Amniotic epithelial cell (primary cell): ENCODE results near the gene IL19.
"Not testable (repeated sequence)": the region's sequence is repeated elsewhere in the genome, so short reads cannot be mapped to it uniquely, and the experiment has no call there.

Source experiments
- DNase-seq: peaks from one replicate; pipeline ENCODE4 v3.0.0-alpha.2; 2010; ENCODE audit warnings: low read depth

Gene IL19

GRCh38 chr1:206741142-206741701 is 29.4 kb upstream of the IL19 start:
- DNase-seq, result no peak

DNA sequence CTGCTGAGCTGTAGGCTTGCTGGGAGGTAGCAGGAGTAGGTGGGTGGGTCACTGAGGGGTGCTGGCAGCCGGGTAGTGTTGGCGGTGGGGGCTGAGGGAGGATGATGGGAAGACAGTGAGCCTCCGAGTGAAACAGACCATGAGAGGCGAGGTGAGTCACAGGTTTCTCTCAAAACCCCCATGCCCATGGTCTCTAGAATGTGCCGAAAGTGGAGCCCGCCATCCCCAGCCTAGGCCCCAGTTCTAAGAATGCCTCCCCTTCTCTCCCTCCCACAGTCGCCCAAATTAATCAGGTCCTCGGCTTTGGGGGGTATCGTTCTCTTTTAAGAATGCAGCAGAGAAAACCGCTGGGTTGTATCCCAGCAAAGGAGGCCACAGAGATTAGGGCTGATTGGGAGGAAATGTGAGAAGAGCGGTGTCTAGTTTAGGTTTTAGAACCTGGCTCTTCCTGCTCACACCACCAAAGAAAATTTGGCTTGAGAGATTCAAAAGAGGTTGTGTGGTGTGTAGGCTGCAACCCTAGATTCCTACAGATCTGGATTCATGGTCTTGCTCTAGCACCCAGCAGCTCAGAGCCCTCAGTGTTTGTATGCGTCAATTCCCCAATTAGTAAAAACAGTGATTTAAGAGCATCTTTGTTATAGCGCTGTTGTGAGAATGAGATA is 27.7 kb upstream of the IL19 start:
- DNase-seq, result no peak

- DNase-seq, result peak; percentile 28
These were observed 25.9 kb upstream of the IL19 start for GRCh38 chr1:206744683-206745082.

GRCh38 chr1:206745301-206745700 is 25.3 kb upstream of the IL19 start:
- DNase-seq, result no peak

- no peak for DNase-seq
These were observed 22.1 kb upstream of the IL19 start for GRCh38 chr1:206748348-206749030.

DNA sequence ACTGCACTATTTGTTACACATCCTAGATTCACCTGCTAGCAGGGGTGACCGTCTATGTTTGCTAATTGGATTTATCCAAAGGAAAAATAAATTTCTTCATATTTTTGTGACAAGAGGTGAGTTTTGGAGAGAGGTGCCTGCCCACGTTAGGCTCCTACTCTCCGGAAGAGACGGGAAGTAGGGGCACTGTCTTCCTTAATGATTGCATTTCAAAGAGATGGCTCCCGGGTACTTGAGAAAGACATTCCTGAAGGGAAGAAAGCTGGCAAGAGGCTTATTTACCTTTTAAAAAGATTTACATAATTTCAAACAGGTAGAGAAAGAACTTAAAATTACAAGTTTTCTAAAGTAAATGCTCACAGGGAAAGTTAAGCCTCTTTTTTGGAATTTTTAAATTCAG is 18.7 kb upstream of the IL19 start:
- DNase-seq, result no peak

GRCh38 chr1:206752481-206752880 is 18.1 kb upstream of the IL19 start:
- no peak for DNase-seq

DNA sequence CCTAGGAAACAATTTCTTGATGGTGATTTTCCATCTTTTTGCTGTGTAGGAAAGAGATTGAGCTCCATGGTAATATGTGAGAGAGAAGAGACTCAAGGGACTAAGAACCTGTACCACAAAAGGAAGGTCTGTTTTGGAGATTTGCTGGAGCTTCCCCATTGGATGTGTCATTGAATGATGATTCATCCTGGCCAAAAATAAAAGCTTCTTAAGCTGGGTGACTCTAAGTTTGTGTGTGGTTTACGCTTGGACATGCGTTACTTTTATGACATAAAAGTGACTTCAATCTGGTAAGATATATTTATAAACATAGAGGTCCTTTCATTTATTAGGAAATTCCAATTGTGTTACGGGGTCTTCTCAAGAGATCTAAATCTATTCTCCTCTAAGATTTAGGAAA is 17.4 kb upstream of the IL19 start:
- DNase-seq, result no peak

GRCh38 chr1:206754011-206754410 is 16.6 kb upstream of the IL19 start:
- DNase-seq, result peak; percentile 82

- DNase-seq, result no peak
These were observed 12.9 kb upstream of the IL19 start for GRCh38 chr1:206757524-206758266.

DNA sequence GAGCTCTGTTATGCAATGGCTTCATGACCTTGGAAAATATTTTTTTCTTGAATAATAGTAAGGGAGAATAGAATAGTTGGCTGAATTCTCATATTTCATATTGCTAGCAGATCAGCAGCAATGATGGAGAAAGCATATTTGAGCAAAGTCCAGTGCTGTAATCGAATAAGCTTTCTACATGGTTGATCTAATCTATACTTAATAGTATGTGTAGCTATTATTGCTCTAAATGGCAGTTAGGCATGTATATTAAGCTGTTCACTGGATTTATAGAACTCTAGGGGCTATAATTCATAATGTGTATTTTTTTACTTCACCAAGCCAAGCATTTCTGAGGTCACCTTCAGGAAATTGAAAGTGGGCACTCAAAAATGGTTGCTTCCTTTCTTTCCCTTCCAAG is 10.0 kb upstream of the IL19 start:
- no peak for DNase-seq

DNA sequence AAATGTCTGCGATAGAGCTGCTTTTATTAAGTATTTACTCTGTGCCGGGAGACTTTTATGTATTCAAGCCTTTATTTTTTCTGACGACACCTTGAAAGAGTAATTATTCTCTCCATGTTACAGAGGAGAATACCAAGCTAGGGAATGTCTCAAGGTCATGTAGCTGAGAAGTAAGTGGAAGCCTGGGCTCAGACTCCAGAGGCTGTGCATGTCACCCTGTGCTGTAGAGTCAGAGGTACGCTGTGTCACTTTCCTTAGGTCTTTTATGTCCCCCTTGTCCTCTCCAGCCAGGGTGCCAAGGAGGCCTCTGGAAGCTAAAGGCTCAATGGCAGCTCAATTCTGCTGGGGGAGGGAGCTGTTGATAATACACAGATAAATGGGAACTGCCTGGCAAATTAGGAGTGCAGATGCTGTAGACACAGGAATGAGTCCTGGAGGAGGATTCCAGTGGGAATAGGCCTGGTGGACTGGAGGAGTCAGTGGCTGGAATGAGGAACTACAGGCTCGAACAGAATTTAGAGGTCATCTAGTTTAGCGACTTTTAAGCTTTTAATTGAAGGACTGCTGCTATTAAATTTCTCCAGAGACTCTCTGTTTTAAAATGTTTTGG is 9.3 kb upstream of the IL19 start:
- peak; percentile 43 for DNase-seq

GRCh38 chr1:206762741-206763364 is 7.7 kb upstream of the IL19 start:
- DNase-seq, result not testable (repeated sequence)

DNA sequence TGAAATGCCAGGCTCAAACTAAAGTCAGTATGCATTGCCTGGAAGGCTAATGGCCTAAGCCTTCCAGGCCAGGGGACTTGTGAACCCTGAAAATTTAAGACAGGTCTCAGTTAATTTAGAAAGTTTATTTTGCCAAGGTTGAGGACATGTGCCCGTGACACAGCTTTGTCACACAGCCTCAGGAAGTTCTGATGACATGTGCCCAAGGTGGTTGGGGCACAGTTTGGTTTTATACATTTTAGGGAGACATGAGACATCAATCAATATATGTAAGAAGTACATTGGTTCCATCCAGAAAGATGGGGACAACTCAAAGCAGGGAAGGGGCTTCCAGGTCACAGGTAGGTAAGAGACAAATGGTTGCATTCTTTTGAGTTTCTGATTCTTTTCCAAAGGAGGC is 4.8 kb upstream of the IL19 start:
- DNase-seq, result not testable (repeated sequence)

DNA sequence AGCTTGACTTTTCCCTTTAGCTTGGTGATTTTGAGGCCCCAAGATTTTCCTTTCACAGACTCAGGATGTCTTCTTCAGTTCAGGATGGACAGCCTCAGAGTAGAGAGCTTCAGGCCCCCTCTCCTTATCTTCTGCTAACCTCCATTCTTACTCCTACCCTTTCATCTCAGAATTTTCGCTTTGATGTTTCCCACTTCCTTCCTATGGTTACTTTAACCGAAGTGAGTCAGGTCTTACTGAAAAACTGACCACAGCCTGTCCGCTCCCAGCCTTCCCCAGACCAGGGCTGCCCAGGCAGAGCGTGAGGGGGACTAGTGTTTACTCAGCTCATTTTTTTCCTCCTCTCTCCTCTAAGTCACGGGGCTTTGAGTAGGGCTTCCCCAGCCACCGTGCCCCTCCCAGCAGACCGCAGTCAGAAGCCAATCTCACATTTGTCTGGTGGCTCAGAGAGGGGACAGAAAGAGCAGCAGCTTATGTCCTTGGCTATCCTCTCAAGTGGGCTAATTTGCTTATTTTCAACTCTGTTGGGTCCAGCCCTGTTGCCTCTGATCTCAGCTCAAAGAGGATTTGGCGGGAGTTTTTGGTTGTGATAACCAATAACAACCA is 4.2 kb upstream of the IL19 start:
- DNase-seq, result peak; percentile 97

DNA sequence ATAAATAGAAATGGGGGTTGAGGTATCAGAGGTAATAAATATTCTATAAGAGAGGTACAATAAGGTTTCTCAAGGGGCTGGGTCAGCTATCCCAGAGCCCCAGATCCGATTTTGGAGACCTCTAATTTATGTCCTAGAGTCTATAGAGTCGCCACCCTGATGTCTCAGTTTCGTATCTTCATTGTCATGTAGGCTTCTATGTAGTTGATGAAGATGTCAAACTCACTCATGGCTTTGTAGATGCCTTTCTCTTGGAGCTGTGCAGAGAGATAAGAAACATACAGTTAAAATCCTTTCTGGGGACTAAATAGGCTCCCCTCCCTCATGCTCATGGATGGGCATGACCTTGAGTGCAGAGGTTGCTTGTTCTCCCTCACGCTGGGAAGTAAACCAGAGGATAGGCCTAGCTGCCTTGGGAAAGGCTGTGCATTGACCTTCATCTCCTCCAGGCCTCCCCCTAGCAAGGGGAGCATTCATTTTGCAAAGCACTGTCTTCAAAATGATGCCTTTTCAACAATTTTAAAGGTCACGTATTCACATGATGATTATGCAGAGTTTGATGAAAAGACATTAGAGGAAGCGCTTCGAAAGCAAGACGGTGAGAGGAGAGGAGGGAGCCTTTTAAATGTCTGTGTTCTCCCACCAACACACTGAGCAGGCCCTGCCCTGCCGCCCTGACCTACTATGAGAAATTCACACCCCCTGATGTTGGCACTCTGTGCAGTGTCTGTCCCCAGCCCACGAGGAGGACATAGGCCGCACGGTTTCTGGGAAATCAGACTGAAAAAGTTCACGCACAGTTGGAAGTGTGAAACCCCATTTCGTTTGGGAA is 1.9 kb upstream of the IL19 start:
- DNase-seq, result no peak

GRCh38 chr1:206769304-206769731 is 1.3 kb upstream of the IL19 start:
- no peak for DNase-seq

- DNase-seq, result no peak
These were observed 742 bp downstream of the IL19 start for GRCh38 chr1:206771338-206771692.

- peak; percentile 79 for DNase-seq
These were observed 1.8 kb downstream of the IL19 start, which contains the start of gene IL10 for GRCh38 chr1:206772243-206772937. IL10 (minus strand) TSS chr1:206772494; CDS start chr1:206772435, 59 bp downstream.

DNA sequence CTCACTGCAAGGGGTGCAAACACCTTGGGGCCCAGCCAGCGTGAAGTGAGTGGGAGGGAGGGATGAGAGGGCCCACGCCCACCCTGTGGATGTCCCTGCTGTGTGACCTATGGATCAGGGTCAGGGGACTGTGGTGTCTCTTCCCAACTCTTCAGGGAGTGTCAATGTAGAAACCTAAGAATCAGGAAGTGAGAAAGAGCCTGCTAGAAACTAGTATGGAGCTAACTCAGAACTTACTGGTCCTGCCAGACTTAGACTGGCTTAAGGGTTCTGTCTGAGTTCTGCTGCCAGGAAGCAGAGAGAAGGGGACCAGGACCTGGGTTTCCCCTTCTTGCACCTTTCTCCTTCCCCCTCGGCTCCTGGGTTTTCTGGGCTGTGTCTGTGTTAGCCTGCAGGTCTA is 3.5 kb downstream of the IL19 start:
- no peak for DNase-seq
